ENCODE data around the gene CELA3A. TPM values are rescaled to one million over a fixed set of nuclear protein-coding genes. Genes with fewer than 3 reads are reported as not detected.

The CELA3A gene
- total and polyA plus RNA-seq, 2 of the 13 experiments (the other 11 are each of a cell fraction or from before 2014, with no cell fraction given) = 0.09 TPM; not detected in 1

DNA sequence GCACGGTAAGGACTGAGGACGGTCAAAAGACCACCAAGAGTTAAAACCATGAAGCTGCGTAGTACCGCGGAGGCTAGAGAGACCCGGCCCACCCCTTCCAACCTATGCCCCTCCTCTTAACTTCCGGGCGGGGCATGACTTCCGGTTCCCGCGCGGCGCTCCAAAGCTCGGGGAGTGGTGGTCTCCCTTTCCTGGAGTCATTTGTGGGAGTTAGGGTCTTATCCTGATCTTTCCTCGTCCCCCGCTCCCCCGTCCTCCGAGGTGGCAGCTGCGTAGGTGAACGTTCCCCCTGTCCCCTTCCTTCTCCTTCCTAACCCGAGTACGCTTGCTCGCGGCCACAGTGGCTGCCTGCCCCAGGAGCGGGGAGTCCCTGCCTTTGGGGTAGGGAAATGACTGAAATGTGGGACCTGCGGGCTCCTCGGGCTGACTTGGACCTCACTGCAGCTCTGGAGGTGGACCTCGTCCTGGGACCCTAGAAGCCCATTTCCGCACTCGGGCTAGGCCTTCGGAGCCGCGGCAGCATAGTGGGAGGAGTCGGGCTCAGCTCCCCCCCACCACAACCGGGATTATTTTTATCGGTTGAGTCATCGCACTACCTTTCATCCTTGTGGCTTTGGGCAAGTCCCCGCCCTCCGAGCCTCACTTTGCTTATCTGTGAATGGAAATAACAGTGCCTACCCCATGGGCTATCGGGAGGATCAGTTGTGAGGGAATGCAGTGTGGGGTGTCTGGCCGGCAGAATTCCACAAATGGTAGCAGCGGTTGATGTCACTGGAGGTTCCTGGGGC lies 24.1 kb downstream of the CELA3A start (continued):
- TF ChIP-seq, protein P1, sequence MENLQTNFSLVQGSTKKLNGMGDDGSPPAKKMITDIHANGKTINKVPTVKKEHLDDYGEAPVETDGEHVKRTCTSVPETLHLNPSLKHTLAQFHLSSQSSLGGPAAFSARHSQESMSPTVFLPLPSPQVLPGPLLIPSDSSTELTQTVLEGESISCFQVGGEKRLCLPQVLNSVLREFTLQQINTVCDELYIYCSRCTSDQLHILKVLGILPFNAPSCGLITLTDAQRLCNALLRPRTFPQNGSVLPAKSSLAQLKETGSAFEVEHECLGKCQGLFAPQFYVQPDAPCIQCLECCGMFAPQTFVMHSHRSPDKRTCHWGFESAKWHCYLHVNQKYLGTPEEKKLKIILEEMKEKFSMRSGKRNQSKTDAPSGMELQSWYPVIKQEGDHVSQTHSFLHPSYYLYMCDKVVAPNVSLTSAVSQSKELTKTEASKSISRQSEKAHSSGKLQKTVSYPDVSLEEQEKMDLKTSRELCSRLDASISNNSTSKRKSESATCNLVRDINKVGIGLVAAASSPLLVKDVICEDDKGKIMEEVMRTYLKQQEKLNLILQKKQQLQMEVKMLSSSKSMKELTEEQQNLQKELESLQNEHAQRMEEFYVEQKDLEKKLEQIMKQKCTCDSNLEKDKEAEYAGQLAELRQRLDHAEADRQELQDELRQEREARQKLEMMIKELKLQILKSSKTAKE (CRISPR knock-in tag; IDR thresholded peaks at IDR 0.05; ENCODE audit: borderline replicate concordance) = no peak
- no peak for TF ChIP-seq HMGA1 (CRISPR knock-in tag; conservative IDR thresholded peaks at IDR 0.05)
- TF ChIP-seq, protein P2, sequence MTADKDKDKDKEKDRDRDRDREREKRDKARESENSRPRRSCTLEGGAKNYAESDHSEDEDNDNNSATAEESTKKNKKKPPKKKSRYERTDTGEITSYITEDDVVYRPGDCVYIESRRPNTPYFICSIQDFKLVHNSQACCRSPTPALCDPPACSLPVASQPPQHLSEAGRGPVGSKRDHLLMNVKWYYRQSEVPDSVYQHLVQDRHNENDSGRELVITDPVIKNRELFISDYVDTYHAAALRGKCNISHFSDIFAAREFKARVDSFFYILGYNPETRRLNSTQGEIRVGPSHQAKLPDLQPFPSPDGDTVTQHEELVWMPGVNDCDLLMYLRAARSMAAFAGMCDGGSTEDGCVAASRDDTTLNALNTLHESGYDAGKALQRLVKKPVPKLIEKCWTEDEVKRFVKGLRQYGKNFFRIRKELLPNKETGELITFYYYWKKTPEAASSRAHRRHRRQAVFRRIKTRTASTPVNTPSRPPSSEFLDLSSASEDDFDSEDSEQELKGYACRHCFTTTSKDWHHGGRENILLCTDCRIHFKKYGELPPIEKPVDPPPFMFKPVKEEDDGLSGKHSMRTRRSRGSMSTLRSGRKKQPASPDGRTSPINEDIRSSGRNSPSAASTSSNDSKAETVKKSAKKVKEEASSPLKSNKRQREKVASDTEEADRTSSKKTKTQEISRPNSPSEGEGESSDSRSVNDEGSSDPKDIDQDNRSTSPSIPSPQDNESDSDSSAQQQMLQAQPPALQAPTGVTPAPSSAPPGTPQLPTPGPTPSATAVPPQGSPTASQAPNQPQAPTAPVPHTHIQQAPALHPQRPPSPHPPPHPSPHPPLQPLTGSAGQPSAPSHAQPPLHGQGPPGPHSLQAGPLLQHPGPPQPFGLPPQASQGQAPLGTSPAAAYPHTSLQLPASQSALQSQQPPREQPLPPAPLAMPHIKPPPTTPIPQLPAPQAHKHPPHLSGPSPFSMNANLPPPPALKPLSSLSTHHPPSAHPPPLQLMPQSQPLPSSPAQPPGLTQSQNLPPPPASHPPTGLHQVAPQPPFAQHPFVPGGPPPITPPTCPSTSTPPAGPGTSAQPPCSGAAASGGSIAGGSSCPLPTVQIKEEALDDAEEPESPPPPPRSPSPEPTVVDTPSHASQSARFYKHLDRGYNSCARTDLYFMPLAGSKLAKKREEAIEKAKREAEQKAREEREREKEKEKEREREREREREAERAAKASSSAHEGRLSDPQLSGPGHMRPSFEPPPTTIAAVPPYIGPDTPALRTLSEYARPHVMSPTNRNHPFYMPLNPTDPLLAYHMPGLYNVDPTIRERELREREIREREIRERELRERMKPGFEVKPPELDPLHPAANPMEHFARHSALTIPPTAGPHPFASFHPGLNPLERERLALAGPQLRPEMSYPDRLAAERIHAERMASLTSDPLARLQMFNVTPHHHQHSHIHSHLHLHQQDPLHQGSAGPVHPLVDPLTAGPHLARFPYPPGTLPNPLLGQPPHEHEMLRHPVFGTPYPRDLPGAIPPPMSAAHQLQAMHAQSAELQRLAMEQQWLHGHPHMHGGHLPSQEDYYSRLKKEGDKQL (CRISPR knock-in tag; IDR thresholded peaks at IDR 0.05; ENCODE audit: low read depth) = no peak
- TF ChIP-seq MTA3 (CRISPR knock-in tag; IDR thresholded peaks at IDR 0.05) = no peak
- no peak for TF ChIP-seq ZNF605 (CRISPR knock-in tag; IDR thresholded peaks at IDR 0.05)
- TF ChIP-seq POLR2AphosphoS5 (IDR thresholded peaks at IDR 0.05; ENCODE audit: low read depth, low read length) = peak; percentile 91
- TF ChIP-seq, protein P3, sequence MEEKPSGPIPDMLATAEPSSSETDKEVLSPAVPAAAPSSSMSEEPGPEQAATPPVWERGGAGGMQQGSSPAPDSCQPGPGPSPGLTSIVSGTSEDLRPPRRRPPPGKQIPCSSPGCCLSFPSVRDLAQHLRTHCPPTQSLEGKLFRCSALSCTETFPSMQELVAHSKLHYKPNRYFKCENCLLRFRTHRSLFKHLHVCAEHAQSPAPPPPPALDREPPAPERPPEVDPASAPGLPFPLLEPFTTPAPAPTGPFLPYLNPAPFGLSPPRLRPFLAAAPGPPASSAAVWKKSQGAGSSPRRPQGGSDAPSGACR (CRISPR knock-in tag; IDR thresholded peaks at IDR 0.05) = peak; percentile 58; the same call in 1 of the 2 replicates
- no peak for TF ChIP-seq ZBTB3 (CRISPR knock-in tag; IDR thresholded peaks at IDR 0.05; ENCODE audit: borderline replicate concordance, low read depth)
- no peak for TF ChIP-seq ZNF761 (CRISPR knock-in tag; conservative IDR thresholded peaks at IDR 0.05)
- TF ChIP-seq ZNF44 (CRISPR knock-in tag; IDR thresholded peaks at IDR 0.05) = no peak
- TF ChIP-seq JDP2 (CRISPR knock-in tag; IDR thresholded peaks at IDR 0.05; ENCODE audit: borderline replicate concordance) = no peak
- TF ChIP-seq GABPA (IDR thresholded peaks at IDR 0.05; ENCODE audit: low read depth, low read length) = peak; percentile 89
- TF ChIP-seq GABPA (CRISPR knock-in tag; IDR thresholded peaks at IDR 0.05; ENCODE audit: low read depth) = peak; percentile 99
- TF ChIP-seq GTF3A (CRISPR knock-in tag; conservative IDR thresholded peaks at IDR 0.05) = peak; percentile 76; the same call in 1 of the 2 replicates
- no peak for TF ChIP-seq SIN3B (IDR thresholded peaks at IDR 0.05; ENCODE audit: low read length)
- TF ChIP-seq RBM22 (optimal IDR thresholded peaks at IDR 0.05; ENCODE audit: low read length) = no peak
- TF ChIP-seq, protein P4, sequence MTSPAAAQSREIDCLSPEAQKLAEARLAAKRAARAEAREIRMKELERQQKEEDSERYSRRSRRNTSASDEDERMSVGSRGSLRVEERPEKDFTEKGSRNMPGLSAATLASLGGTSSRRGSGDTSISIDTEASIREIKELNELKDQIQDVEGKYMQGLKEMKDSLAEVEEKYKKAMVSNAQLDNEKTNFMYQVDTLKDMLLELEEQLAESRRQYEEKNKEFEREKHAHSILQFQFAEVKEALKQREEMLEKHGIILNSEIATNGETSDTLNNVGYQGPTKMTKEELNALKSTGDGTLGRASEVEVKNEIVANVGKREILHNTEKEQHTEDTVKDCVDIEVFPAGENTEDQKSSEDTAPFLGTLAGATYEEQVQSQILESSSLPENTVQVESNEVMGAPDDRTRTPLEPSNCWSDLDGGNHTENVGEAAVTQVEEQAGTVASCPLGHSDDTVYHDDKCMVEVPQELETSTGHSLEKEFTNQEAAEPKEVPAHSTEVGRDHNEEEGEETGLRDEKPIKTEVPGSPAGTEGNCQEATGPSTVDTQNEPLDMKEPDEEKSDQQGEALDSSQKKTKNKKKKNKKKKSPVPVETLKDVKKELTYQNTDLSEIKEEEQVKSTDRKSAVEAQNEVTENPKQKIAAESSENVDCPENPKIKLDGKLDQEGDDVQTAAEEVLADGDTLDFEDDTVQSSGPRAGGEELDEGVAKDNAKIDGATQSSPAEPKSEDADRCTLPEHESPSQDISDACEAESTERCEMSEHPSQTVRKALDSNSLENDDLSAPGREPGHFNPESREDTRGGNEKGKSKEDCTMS (CRISPR knock-in tag; conservative IDR thresholded peaks at IDR 0.05) = no peak
- TF ChIP-seq ETV5 (CRISPR knock-in tag; IDR thresholded peaks at IDR 0.05; ENCODE audit: borderline replicate concordance) = peak; percentile 75
- no peak for TF ChIP-seq BORCS8-MEF2B (CRISPR knock-in tag; IDR thresholded peaks at IDR 0.05)
